Measurements from ENCODE around the gene SF3A1. TPM values are rescaled to one million over a fixed set of nuclear protein-coding genes. Genes with fewer than 3 reads are reported as not detected.

The SF3A1 gene
- total RNA-seq, 1 donor from 2014 or later = 54.8 TPM

GRCh38 chr22:30321461-30321860, 35.2 kb downstream of the SF3A1 start:
- DNase-seq (ENCODE audit: low read depth) = no peak
- Histone ChIP-seq H3K4me3 (ENCODE audit: low read depth, low read length) (no peak overlapping the region), H3K36me3 (ENCODE audit: control insufficient read depth, insufficient read depth, low read length) (no peaks in the 10 kb centered on the region), H3K27me3 (ENCODE audit: control insufficient read depth, insufficient read depth, low read length) (no peaks in the 10 kb centered on the region)
- TF ChIP-seq CTCF (IDR thresholded peaks at IDR 0.05; ENCODE audit: insufficient read depth, low read length, poor library complexity, severe bottlenecking) = no peak

GRCh38 chr22:30320021-30320556, 36.6 kb downstream of the SF3A1 start:
- no peak for TF ChIP-seq CTCF (IDR thresholded peaks at IDR 0.05; ENCODE audit: insufficient read depth, low read length, poor library complexity, severe bottlenecking)
- no peaks in the 10 kb centered on the region for H3K36me3 ChIP-seq (ENCODE audit: control insufficient read depth, insufficient read depth, low read length)
- no peaks in the 10 kb centered on the region for H3K27me3 ChIP-seq (ENCODE audit: control insufficient read depth, insufficient read depth, low read length)
- H3K4me3 ChIP-seq (ENCODE audit: low read depth, low read length) = no peak overlapping the region
- DNase-seq (ENCODE audit: low read depth) = no peak

DNA sequence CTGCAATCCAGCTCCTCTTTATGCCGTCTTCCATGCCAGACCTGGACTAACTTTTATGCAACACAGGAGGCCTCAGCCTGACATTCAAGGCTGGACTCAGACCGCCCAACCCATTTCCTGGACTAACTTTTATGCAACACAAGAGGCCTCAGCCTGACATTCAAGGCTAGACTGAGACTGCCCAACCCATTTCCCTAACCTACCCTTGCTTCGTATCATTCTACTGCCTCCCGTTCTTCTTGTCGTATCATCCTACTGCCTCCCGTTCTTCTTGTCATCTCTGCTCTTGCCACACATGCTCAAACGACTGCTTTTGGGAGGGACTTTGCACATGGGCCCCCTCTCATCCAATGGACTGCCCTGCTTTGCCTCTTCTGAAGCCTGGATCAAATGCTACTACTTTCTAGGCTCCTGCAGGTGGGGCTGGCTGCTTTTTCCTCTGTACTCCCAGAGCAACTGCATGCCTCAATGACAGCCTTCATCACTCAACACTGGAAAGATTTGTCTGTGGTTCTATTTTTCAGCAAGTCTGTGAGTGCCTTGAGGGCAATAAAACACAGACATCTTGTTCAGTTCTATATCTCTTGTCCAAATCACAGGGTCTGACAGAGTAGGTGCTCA, 37.8 kb downstream of the SF3A1 start:
- H3K36me3 ChIP-seq (ENCODE audit: control insufficient read depth, insufficient read depth, low read length) = no peaks in the 10 kb centered on the region
- no peak for TF ChIP-seq CTCF (IDR thresholded peaks at IDR 0.05; ENCODE audit: insufficient read depth, low read length, poor library complexity, severe bottlenecking)
- H3K4me3 ChIP-seq (ENCODE audit: low read depth, low read length) = no peak overlapping the region
- DNase-seq (ENCODE audit: low read depth) = no peak
- no peaks in the 10 kb centered on the region for H3K27me3 ChIP-seq (ENCODE audit: control insufficient read depth, insufficient read depth, low read length)

GRCh38 chr22:30317778-30318177, 38.9 kb downstream of the SF3A1 start:
- no peaks in the 10 kb centered on the region for H3K27me3 ChIP-seq (ENCODE audit: control insufficient read depth, insufficient read depth, low read length)
- TF ChIP-seq CTCF (IDR thresholded peaks at IDR 0.05; ENCODE audit: insufficient read depth, low read length, poor library complexity, severe bottlenecking) = no peak
- no peak overlapping the region for H3K4me3 ChIP-seq (ENCODE audit: low read depth, low read length)
- DNase-seq (ENCODE audit: low read depth) = no peak
- no peaks in the 10 kb centered on the region for H3K36me3 ChIP-seq (ENCODE audit: control insufficient read depth, insufficient read depth, low read length)

DNA sequence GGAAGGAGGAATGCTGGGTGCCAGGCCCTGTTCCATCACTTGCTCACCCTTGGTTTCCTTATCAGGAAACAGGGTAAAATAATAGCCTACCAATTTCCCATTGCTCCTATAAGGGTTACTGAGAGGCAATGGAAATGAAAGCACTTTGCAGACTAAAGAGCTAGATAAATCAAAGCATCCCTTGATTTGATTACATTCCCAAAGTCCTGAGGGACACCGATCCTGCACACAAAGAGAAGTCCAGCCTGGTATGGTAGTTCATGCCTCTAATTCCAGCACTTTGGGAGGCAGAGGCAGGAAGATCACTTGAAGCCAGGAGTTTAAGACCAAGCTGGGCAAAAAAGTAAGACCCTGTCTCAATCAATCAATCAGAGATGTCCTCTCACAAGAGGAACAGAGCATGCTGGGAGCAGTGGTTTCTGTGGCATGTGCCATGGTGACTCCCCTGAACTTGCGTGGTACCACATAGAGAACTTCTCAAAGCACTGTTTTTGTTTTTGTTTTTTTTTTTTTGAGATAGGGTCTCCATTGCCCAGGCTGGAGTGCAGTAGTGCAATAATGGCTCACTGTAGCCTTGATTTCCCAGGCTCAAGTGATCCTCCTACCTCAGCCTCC, 40.6 kb downstream of the SF3A1 start:
- TF ChIP-seq CTCF (IDR thresholded peaks at IDR 0.05; ENCODE audit: insufficient read depth, low read length, poor library complexity, severe bottlenecking) = no peak
- Histone ChIP-seq H3K4me3 (ENCODE audit: low read depth, low read length) (no peak overlapping the region), H3K36me3 (ENCODE audit: control insufficient read depth, insufficient read depth, low read length) (no peaks in the 10 kb centered on the region), H3K27me3 (ENCODE audit: control insufficient read depth, insufficient read depth, low read length) (no peaks in the 10 kb centered on the region)
- DNase-seq (ENCODE audit: low read depth) = no peak

Measured in kidney epithelial cell (primary cell).